GM19193 (cell line): ENCODE results near the gene ZNF792.
A peak's percentile ranks its signal among the peaks of the same experiment; 100 is the strongest.

ENCODE experiments used
- POLR2A ChIP-seq: IDR thresholded peaks from 4 replicates; pipeline ENCODE4 v1.6.1; 2011; ENCODE audit not compliant: insufficient read depth, insufficient read length; ENCODE audit errors: extremely low read depth

ZNF792 gene

GRCh38 chr19:35000338-35000646 lies 36.3 kb upstream of the ZNF792 start:
- TF ChIP-seq POLR2A = peak; percentile 4

DNA sequence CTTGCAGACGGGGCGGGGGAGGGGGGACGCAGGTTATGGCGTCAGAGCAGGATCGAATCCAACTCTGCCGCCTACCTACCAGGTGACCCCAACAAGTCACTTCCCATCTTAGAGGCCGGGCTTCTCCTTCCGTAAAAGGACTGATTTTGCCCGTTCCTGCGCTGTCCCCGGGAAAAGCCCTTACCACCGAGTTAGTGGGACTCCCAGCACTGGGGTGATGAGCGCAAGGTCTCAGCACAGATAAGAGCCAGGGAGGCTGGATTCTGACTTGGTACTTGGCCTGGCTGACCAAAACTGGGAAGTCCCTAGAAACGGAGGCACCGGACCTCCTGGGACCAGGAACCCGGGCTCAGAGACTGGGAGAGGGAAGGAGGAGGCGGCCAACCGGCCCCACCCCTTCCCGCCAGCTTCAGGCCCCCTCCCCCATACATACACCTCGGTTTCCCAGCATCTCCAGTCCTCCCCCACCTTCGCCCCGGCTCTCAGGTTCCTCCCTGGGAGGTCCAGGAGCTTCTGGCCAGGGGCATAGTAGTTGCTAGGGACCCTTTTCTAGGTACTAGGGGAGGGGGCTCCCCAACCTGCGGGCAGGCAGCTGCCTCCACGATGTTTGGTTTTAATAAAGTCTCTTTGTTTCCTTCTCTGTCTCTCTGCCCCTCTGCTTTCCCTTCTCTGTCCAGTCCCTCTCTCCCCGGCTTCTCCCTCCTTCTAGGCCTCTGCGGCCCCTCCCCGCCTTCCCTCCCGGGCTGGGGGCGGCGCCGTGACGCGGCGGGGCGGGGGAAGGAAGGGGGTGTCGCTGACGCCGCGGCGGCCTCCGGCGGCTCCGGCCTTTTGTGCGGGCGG lies 35.7 kb upstream of the ZNF792 start, which contains the start of gene GRAMD1A:
GRAMD1A (plus strand) TSS at position 826 of the 840 bp plus-strand sequence. CDS start 156 bp downstream, outside the sequence.
- peak; percentile 72 for TF ChIP-seq POLR2A

DNA sequence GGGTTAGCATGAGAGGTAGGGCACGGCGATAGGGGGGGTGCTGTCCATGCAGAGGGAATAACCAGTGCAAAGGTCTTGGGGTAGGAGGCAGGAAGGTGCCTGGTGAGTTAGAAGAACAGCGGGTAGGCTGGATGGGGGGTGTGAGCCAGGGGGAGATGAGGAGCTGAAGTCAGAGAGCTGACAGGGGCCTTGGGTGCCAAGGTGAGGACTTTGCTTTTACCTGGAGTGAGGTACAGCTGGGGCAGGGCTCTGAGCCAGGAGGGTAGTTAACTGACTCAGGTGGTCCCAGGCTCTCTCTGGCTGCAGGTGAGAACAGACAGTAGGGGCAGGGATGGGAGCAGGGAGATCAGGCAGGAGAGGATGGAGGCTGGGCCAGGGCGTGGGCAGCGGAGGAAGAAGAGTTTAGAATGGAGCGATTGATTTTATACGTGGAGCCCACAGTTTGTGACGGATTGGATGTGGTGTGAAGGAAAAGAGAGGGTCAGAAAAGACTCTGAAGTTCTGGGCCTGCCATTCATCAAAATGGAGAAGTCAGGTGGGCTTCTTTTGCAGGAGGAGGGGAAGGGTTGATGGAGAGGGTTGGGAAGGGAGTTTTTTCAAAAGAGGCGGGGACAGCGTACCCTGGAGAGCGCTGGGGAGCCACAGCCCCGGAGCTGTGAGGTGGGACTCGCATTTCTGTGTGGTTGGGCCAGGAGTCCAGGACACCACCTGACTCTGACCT lies 34.9 kb upstream of the ZNF792 start:
- no peak for TF ChIP-seq POLR2A

GRCh38 chr19:34997071-34997617 lies 33.1 kb upstream of the ZNF792 start:
- no peak for TF ChIP-seq POLR2A

- no peak for TF ChIP-seq POLR2A
Observed at GRCh38 chr19:34995551-34995950, 31.5 kb upstream of the ZNF792 start.

- TF ChIP-seq POLR2A = no peak
Observed at GRCh38 chr19:34994643-34995541, 30.9 kb upstream of the ZNF792 start.

- no peak for TF ChIP-seq POLR2A
Observed at GRCh38 chr19:34994286-34994642, 30.2 kb upstream of the ZNF792 start.

DNA sequence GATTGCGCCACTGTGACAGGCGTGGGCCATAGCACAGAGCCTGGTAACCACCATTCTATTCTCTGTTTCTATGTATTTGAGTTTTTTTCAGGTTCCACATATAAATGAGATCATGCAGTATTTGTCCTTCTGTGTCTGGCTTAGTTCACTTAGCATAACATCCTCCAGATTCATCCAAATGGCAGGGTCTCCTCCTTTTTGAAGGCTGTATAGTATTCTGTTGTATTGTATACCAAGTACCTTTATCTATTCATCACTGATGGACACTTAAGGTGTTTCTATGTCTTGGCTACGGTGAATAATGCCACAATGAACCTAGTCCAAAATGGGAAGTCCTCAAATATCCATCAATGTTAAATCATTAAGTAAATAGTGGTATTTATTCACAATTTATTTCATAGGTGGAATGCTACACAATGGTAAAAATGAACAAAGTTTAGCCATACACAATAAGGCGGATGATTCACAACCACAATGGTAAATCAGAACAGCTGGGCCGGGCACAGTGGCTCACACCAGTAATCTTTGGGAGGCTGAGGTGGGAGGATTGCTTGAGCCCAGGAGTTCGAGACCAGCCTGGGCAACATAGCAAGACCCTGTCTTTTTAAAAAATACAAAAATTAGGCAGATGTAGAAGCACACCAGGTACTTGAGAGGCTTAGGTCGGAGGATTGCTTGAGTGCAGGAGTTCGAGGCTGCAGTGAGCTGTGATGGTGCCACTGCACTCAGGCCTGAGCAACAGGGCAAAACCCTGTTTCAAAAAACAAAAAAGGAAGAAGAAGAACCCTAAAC lies 27.7 kb upstream of the ZNF792 start:
- TF ChIP-seq POLR2A = no peak

- TF ChIP-seq POLR2A = no peak
Observed at GRCh38 chr19:34990578-34991192, 26.7 kb upstream of the ZNF792 start.

GRCh38 chr19:34989298-34989697 lies 25.3 kb upstream of the ZNF792 start:
- no peak for TF ChIP-seq POLR2A

DNA sequence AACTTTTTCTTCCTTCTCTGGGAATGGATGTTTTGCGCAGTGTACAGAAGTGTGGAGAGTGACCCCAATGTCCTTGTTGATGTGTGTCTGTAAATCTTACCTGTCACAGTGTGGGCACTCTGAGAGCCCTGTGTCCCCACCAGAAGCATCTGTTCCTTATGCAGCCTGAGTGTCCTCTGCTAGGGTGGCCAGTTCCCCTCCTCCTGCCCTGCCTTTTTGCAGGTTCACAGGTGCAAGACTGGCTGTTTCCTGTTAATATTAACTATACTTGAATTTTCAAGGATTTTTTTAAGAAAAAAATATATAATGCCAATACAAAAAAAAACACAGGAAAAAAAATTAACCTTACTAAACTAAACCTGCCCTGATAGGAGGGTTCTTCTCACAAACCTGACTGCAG lies 24.1 kb upstream of the ZNF792 start:
- TF ChIP-seq POLR2A = no peak

DNA sequence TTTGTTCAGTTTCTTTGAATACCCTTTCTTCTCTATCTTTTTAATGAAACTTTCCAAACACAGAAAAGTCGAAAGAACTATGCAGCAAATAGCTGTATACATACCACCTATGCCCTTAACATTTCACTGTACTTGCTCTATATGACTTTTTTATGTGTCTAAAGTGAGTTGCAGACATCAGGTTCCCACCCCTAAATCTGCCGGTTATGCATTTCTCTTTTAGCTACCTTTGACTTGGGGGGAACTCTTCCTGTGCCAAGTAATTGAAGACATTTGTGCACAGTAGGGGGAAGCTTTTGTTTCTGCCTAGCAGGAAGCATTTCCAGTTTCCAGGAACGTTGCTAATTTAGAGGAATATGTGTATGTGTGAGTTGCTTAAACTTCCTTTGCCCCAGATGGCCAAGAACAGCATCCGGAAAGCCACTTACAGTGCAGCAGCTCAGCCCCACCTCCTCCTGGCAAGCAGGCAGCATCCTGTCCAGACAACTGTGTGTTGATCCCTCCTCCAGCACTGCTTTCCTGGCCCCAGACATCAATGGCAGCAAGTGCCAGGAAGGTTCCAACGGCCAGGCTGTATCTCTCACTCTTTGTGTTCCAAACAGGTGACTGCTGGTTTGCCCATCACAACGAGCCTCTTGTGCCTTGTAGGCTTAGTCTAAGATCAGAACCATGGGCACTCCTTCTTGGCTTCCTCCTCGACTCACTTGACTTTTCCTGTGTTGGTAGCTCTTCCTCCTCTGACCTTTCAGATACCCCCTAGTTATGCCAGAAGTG lies 21.4 kb upstream of the ZNF792 start:
- no peak for TF ChIP-seq POLR2A

- no peak for TF ChIP-seq POLR2A
Observed at GRCh38 chr19:34984287-34984686, 20.3 kb upstream of the ZNF792 start.

- no peak for TF ChIP-seq POLR2A
Observed at GRCh38 chr19:34983786-34984185, 19.8 kb upstream of the ZNF792 start.

DNA sequence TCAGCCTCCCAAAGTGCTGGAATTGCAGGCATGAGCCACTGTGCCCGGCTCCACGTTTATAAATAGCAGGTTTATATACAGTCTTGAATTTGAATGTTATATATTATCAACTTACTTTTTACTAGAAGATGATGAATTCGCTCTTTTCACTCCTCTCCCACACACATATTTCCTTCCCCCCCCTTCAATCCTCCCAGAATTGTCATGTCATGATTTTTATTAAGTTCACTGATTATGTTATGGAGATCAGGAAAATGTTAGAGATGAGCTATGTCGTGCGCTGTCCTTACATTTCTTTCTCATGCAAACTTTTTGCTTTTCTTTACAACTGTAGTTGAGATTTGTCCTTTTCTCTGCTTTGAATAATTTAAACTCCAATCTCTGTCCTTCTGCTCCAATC lies 18.2 kb upstream of the ZNF792 start:
- TF ChIP-seq POLR2A = no peak
